HCT116 (cell line): ENCODE data around the gene ZNF780A. TPM values are rescaled to one million over a fixed set of nuclear protein-coding genes. Genes with fewer than 3 reads are reported as not detected.

Experiments used
- ATAC-seq: fragments of 200-7000 bp; cut with Tn5 transposase; 2 replicates; pipeline ENCODE4 v1.9.1; 2020; ENCODE audit warnings: mild to moderate bottlenecking, moderate library complexity
- BruUV-seq: library from RNA; stranded (reverse); fragments of 400-500 nt; replicated peaks from 2 replicates; lab custom pipeline; 2021; lab: Mats Ljungman, UMichigan
- CTCF ChIA-PET: fragments of 300-600 bp; sonication (Branson Sonifier 250); formaldehyde crosslinking; loops from one replicate; lab custom pipeline; 2021; ENCODE audit warnings: antibody characterized with exemption; lab: Charles Lee
- POLR2A ChIA-PET: fragments of 300-600, 350-600 bp; sonication (Branson Sonifier 250); formaldehyde crosslinking; loops from one replicate; lab custom pipeline; 2021; ENCODE audit warnings: antibody characterized with exemption; lab: Charles Lee
- RAD21 ChIA-PET, 2 experiments: fragments of 300-600 bp; sonication (Branson Sonifier 250); formaldehyde crosslinking; loops; one replicate each; lab custom pipeline; 2023; ENCODE audit warnings: low total read pairs in 2 of 2; ENCODE audit not compliant: uncharacterized antibody in 2 of 2, unreplicated experiment in 2 of 2, low non-redundant PET in 1 of 2; lab: Charles Lee
- DNase-seq: peaks from one replicate; pipeline ENCODE4 v3.0.0-alpha.2; 2010; ENCODE audit warnings: low read depth, low spot score
- H2AFZ ChIP-seq: fragments of 200-600 bp; shearing (Covaris generic), sonication (generic); 2 replicates; pipeline ENCODE4 v1.6.1; 2017; ENCODE audit warnings: low read depth, mixed run types, mixed read lengths, antibody characterized with exemption, low read length; ENCODE audit not compliant: poor library complexity, severe bottlenecking
- H3K27ac ChIP-seq: 2 replicates; pipeline ENCODE4 v1.5.1; 2012; ENCODE audit warnings: low read depth, low read length
- H3K27me3 ChIP-seq: fragments of 200-600 bp; sonication (generic); 2 replicates; pipeline ENCODE4 v1.6.1; 2016; ENCODE audit warnings: mixed run types, low read length, mixed read lengths; ENCODE audit not compliant: insufficient read depth
- H3K36me3 ChIP-seq, 2 experiments: fragments of 200-500 bp in 1 of 2; fragments of 200-600 bp in 1 of 2; sonication (Bioruptor generic) in 1 of 2; sonication (generic) in 1 of 2; 2 replicates each; pipeline versions ENCODE4 v1.5.1 to v1.6.1; 2014 to 2016; ENCODE audit warnings: low read length in 2 of 2, inconsistent platforms in 1 of 2, mixed read lengths in 1 of 2, mixed run types in 1 of 2; ENCODE audit not compliant: insufficient read depth in 2 of 2, control insufficient read depth in 1 of 2
- H3K4me1 ChIP-seq, 2 experiments: fragments of 200-600 bp in 1 of 2; sonication (generic) in 1 of 2; 2 replicates each; pipeline versions ENCODE4 v1.5.1 to v1.6.1; 2012 to 2017; ENCODE audit warnings: low read length in 2 of 2, inconsistent platforms in 1 of 2, mild to moderate bottlenecking in 1 of 2, mixed read lengths in 1 of 2, mixed run types in 1 of 2, moderate library complexity in 1 of 2; ENCODE audit not compliant: insufficient read depth in 2 of 2, control insufficient read depth in 1 of 2
- H3K4me2 ChIP-seq: fragments of 200-600 bp; sonication (generic); 2 replicates; pipeline ENCODE4 v1.6.1; 2017; ENCODE audit warnings: mixed run types, low read length, mixed read lengths
- H3K4me3 ChIP-seq, 2 experiments: fragments of 200-600 bp in 1 of 2; sonication (generic) in 1 of 2; replicated peaks in 1 of 2; 2 replicates each; pipeline ENCODE4 v1.5.1; 2011 to 2016; ENCODE audit warnings: low read length in 2 of 2, control low read depth in 1 of 2, low read depth in 1 of 2, mild to moderate bottlenecking in 1 of 2, mixed read lengths in 1 of 2, mixed run types in 1 of 2
- H3K79me2 ChIP-seq: fragments of 200-600 bp; sonication (generic); 2 replicates; pipeline ENCODE4 v1.6.1; 2017; ENCODE audit warnings: mild to moderate bottlenecking, mixed run types, low read length, moderate library complexity, mixed read lengths; ENCODE audit not compliant: insufficient read depth
- H3K9ac ChIP-seq: fragments of 200-600 bp; sonication (generic); 2 replicates; pipeline ENCODE4 v1.6.1; 2016; ENCODE audit warnings: low read length, mixed read lengths
- H3K9me2 ChIP-seq: fragments of 200-600 bp; sonication (generic), shearing (Covaris generic); 2 replicates; pipeline ENCODE4 v1.6.1; 2017; ENCODE audit warnings: mixed run types, mild to moderate bottlenecking, moderate library complexity; ENCODE audit not compliant: insufficient read depth
- H3K9me3 ChIP-seq, 2 experiments: fragments of 200-500 bp in 1 of 2; fragments of 200-600 bp in 1 of 2; sonication (Bioruptor generic) in 1 of 2; sonication (generic) in 1 of 2; 2 replicates each; pipeline ENCODE4 v1.6.1; 2014 to 2017; ENCODE audit warnings: low read length in 2 of 2, mixed read lengths in 2 of 2, inconsistent platforms in 1 of 2, low read depth in 1 of 2, mild to moderate bottlenecking in 1 of 2, mixed run types in 1 of 2, moderate library complexity in 1 of 2; ENCODE audit not compliant: control insufficient read depth in 1 of 2, insufficient read depth in 1 of 2
- H4K20me1 ChIP-seq: fragments of 200-600 bp; sonication (generic), shearing (Covaris generic); 2 replicates; pipeline ENCODE4 v1.6.1; 2017; ENCODE audit warnings: mixed run types, mild to moderate bottlenecking, moderate library complexity; ENCODE audit not compliant: insufficient read depth
- CBX3 ChIP-seq: IDR thresholded peaks from 2 replicates; pipeline ENCODE4 v1.6.1; 2012; ENCODE audit warnings: low read depth
- CEBPB ChIP-seq: IDR thresholded peaks from 2 replicates; pipeline ENCODE4 v1.6.1; 2012; ENCODE audit warnings: low read depth
- CTCF ChIP-seq, 3 experiments: fragments of 200-600 bp in 1 of 3; sonication (generic) in 1 of 3; IDR thresholded peaks in 2 of 3; conservative IDR thresholded peaks in 1 of 3; 2 replicates each; pipeline ENCODE4 v1.5.1; 2012 to 2017; ENCODE audit warnings: low read depth in 2 of 3, low read length in 2 of 3, antibody characterized with exemption in 1 of 3, borderline replicate concordance in 1 of 3, control low read depth in 1 of 3, mild to moderate bottlenecking in 1 of 3, mixed read lengths in 1 of 3, mixed run types in 1 of 3, moderate library complexity in 1 of 3; ENCODE audit not compliant: insufficient read depth in 1 of 3
- ELF1 ChIP-seq: IDR thresholded peaks from 2 replicates; pipeline ENCODE4 v1.6.1; 2012; ENCODE audit warnings: low read depth, borderline replicate concordance
- EZH2phosphoT487 ChIP-seq: fragments of 200-600 bp; IDR thresholded peaks from 2 replicates; pipeline ENCODE4 v1.6.1; 2018; ENCODE audit warnings: antibody characterized with exemption, borderline replicate concordance
- FOSL1 ChIP-seq: IDR thresholded peaks from 2 replicates; pipeline ENCODE4 v1.6.1; 2012; ENCODE audit warnings: low read depth
- JUND ChIP-seq: IDR thresholded peaks from 2 replicates; pipeline ENCODE4 v1.6.1; 2012
- MAX ChIP-seq: IDR thresholded peaks from 2 replicates; pipeline ENCODE4 v1.6.1; 2012
- POLR2A ChIP-seq: IDR thresholded peaks from 2 replicates; pipeline ENCODE4 v1.7.0; 2011; ENCODE audit warnings: borderline replicate concordance; ENCODE audit not compliant: insufficient read depth, insufficient read length; ENCODE audit errors: extremely low read depth
- SP1 ChIP-seq: IDR thresholded peaks from 2 replicates; pipeline ENCODE4 v1.6.1; 2012; ENCODE audit warnings: low read depth
- TCF7L2 ChIP-seq: IDR thresholded peaks from 2 replicates; pipeline ENCODE4 v1.7.0; 2011; ENCODE audit warnings: borderline replicate concordance, inconsistent platforms; ENCODE audit not compliant: insufficient read depth, insufficient read length; ENCODE audit errors: extremely low read depth
- YY1 ChIP-seq: IDR thresholded peaks from 2 replicates; pipeline ENCODE4 v1.6.1; 2011; ENCODE audit warnings: low read length, low read depth, moderate library complexity, mild to moderate bottlenecking; ENCODE audit not compliant: insufficient replicate concordance; ENCODE audit errors: extremely low read depth
- ZBTB33 ChIP-seq: IDR thresholded peaks from 2 replicates; pipeline ENCODE4 v1.6.1; 2011; ENCODE audit warnings: mild to moderate bottlenecking, low read length, moderate library complexity; ENCODE audit not compliant: insufficient replicate concordance; ENCODE audit errors: extremely low read depth
- ZNF274 ChIP-seq: fragments of 200-500 bp; sonication (Bioruptor generic); IDR thresholded peaks from 2 replicates; pipeline ENCODE4 v1.6.1; 2014; ENCODE audit warnings: mild to moderate bottlenecking, low read depth, low read length, inconsistent platforms
- intact Hi-C: fragments of 100-400 bp; cut with micrococcal nuclease; formaldehyde crosslinking; loops from 2 replicates; pipeline ENCODE4 v1.10.0; 2022
- total RNA-seq: library from RNA; stranded (reverse); gene quantifications from one replicate; pipeline ENCODE4 v1.2.1, GENCODE V29; 2021; ENCODE audit not compliant: unreplicated experiment
- TF ChIP-seq, protein P1 (sequence below): IDR thresholded peaks from 2 replicates; pipeline ENCODE4 v1.6.1; 2012; ENCODE audit warnings: low read depth
- TF ChIP-seq, protein P2 (sequence below): IDR thresholded peaks from 2 replicates; pipeline ENCODE4 v1.6.1; 2012

ZNF780A gene
- total RNA-seq, 1 experiment from 2014 or later = 18.9 TPM

DNA sequence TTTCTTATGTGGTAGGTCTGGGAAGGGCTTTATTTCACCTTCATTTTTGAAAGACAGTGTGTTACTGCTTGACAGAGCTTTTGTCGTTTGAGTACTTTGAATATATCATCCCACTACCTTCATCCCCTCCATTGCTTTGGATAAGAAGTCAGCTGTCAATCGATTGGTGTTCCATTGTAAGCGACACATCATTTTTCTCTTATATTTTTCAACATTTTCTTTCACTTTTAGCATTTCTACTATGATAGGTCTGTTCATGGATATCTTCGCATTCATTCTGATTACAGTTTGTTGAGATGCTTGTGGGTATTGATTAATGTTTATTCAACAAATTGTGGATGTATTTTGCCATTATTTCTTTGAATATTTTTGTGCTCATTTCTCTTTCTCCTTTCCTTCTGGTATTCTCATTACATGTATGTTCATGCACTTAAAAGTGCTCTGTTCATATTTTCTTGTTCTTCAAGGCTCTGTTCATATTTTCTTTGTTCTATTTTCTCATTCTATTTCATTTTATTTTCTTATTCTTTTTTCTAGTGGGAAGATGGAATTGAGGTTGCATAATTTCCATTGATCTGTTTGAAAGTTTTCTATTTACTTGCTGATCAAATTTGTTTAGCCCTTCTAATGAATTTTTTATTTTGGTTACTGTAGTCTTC, 64.7 kb downstream of the ZNF780A start (continued):
- TF ChIP-seq, protein P1, sequence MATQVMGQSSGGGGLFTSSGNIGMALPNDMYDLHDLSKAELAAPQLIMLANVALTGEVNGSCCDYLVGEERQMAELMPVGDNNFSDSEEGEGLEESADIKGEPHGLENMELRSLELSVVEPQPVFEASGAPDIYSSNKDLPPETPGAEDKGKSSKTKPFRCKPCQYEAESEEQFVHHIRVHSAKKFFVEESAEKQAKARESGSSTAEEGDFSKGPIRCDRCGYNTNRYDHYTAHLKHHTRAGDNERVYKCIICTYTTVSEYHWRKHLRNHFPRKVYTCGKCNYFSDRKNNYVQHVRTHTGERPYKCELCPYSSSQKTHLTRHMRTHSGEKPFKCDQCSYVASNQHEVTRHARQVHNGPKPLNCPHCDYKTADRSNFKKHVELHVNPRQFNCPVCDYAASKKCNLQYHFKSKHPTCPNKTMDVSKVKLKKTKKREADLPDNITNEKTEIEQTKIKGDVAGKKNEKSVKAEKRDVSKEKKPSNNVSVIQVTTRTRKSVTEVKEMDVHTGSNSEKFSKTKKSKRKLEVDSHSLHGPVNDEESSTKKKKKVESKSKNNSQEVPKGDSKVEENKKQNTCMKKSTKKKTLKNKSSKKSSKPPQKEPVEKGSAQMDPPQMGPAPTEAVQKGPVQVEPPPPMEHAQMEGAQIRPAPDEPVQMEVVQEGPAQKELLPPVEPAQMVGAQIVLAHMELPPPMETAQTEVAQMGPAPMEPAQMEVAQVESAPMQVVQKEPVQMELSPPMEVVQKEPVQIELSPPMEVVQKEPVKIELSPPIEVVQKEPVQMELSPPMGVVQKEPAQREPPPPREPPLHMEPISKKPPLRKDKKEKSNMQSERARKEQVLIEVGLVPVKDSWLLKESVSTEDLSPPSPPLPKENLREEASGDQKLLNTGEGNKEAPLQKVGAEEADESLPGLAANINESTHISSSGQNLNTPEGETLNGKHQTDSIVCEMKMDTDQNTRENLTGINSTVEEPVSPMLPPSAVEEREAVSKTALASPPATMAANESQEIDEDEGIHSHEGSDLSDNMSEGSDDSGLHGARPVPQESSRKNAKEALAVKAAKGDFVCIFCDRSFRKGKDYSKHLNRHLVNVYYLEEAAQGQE = no peak
- TF ChIP-seq EZH2phosphoT487 (no peak), ZNF274 (no peak), TCF7L2 (no peak), ELF1 (no peak), MAX (no peak), SP1 (no peak)
- TF ChIP-seq, all 23 proteins: peak for 0

DNA sequence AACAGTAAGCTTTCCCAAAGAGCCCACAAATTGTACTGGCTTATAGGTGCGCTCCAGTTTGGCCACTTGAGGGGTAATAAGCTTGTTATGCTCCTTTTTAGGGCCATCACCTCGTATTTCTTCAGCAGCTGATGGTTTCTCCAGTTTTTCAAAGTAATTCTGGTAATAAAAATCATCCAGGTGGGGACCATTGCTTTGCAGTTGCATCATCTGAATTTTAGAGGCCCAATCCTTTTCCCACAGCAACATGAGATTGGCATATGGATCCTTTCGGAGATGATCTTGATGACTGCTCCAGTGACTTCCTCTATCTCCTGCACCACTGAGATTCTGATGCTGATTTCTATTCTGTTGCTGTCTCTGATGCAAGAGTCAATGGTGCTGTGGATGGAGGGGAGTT, 66.8 kb downstream of the ZNF780A start:
- BruUV-seq = no TSS peak
- TF ChIP-seq MAX (no peak), ZNF274 (no peak), JUND (no peak), SP1 (no peak), YY1 (no peak), ZBTB33 (no peak), FOSL1 (no peak), CBX3 (no peak), POLR2A (no peak), CEBPB (no peak), CTCF (IDR thresholded peaks at IDR 0.05 in 2 of 3, conservative IDR thresholded peaks at IDR 0.05 in 1 of 3; ENCODE audit: borderline replicate concordance in 1 of 3, insufficient read depth in 1 of 3, low read depth in 2 of 3, low read length in 2 of 3) (no peak)
- TF ChIP-seq, protein P2, sequence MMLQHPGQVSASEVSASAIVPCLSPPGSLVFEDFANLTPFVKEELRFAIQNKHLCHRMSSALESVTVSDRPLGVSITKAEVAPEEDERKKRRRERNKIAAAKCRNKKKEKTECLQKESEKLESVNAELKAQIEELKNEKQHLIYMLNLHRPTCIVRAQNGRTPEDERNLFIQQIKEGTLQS = no peak

More for the DNA sequence above, 66.8 kb downstream of the ZNF780A start:
- intact Hi-C loops = no loop called here
- H3K36me3 ChIP-seq = no peaks in the 10 kb centered on the region
- H3K9me2 ChIP-seq = no peaks in the 10 kb centered on the region
- H3K79me2 ChIP-seq = no peaks in the 10 kb centered on the region
- H3K4me1 ChIP-seq = no peaks in the 10 kb centered on the region
- H3K9ac ChIP-seq = no peak overlapping the region
- H3K27ac ChIP-seq = no peak overlapping the region
- no peaks in the 10 kb centered on the region for H3K27me3 ChIP-seq
- ATAC-seq (no peak), DNase-seq (no peak)
- H3K9me3 ChIP-seq = peaks cover 7 to 43% of the 10 kb centered on the region in 2 experiments; a peak in 3 of 4 replicates
- H4K20me1 ChIP-seq = no peaks in the 10 kb centered on the region
- ChIA-PET CTCF (no interaction called here), RAD21 (no interaction called here), POLR2A (no interaction called here)
- no peak overlapping the region for H2AFZ ChIP-seq
- no peak overlapping the region for H3K4me2 ChIP-seq
- no peak overlapping the region for H3K4me3 ChIP-seq
